HG03045 (cell line): Measurements from ENCODE around the gene LITAF.
"Not testable (repeated sequence)": the region's sequence is repeated elsewhere in the genome, so short reads cannot be mapped to it uniquely, and the experiment has no call there.

Source experiments
- ATAC-seq: cut with Tn5 transposase; IDR thresholded peaks from one replicate; pipeline ENCODE4 v1.9.1; 2021; ENCODE audit warnings: mild to moderate bottlenecking, moderate library complexity; ENCODE audit not compliant: unreplicated experiment

The LITAF gene

GRCh38 chr16:11621539-11621919 is 34.8 kb upstream of the LITAF start:
- ATAC-seq, result no peak

GRCh38 chr16:11620243-11621003 is 33.7 kb upstream of the LITAF start:
- ATAC-seq, result no peak

GRCh38 chr16:11619327-11619851 is 32.7 kb upstream of the LITAF start:
- ATAC-seq, result no peak

- no peak for ATAC-seq
Measured at GRCh38 chr16:11618107-11618717, 31.5 kb upstream of the LITAF start.

- no peak for ATAC-seq
Measured at GRCh38 chr16:11615748-11616447, 29.2 kb upstream of the LITAF start.

- no peak for ATAC-seq
Measured at GRCh38 chr16:11614587-11615175, 28.0 kb upstream of the LITAF start.

GRCh38 chr16:11613381-11614303 is 26.9 kb upstream of the LITAF start:
- peak; percentile 43 for ATAC-seq

GRCh38 chr16:11612665-11613025 is 25.9 kb upstream of the LITAF start:
- ATAC-seq, result no peak

GRCh38 chr16:11611871-11612664 is 25.3 kb upstream of the LITAF start:
- no peak for ATAC-seq

- ATAC-seq, result no peak
Measured at GRCh38 chr16:11610580-11610979, 23.9 kb upstream of the LITAF start.

- ATAC-seq, result no peak
Measured at GRCh38 chr16:11610121-11610505, 23.4 kb upstream of the LITAF start.

- no peak for ATAC-seq
Measured at GRCh38 chr16:11609474-11610120, 22.9 kb upstream of the LITAF start.

GRCh38 chr16:11605891-11606290 is 19.2 kb upstream of the LITAF start:
- no peak for ATAC-seq

GRCh38 chr16:11605564-11605886 is 18.8 kb upstream of the LITAF start:
- no peak for ATAC-seq

- no peak for ATAC-seq
Measured at GRCh38 chr16:11604783-11605563, 18.3 kb upstream of the LITAF start.

GRCh38 chr16:11604296-11604695 is 17.6 kb upstream of the LITAF start:
- ATAC-seq, result not testable (repeated sequence)

- ATAC-seq, result no peak
Measured at GRCh38 chr16:11603331-11603750, 16.6 kb upstream of the LITAF start.

GRCh38 chr16:11602321-11602720 is 15.6 kb upstream of the LITAF start:
- ATAC-seq, result no peak
